GM12878 (cell line): ENCODE data around the gene TSPYL2.
A peak's percentile ranks its signal among the peaks of the same experiment; 100 is the strongest.

Experiments used
- CTCF ChIP-seq, 3 experiments: IDR thresholded peaks in 2 of 3; conservative IDR thresholded peaks in 1 of 3; 2 replicates each; pipeline ENCODE4 v1.5.1; 2011; ENCODE audit warnings: low read depth in 3 of 3, low read length in 3 of 3, mild to moderate bottlenecking in 3 of 3, control low read depth in 2 of 3, moderate library complexity in 2 of 3, inconsistent platforms in 1 of 3, mixed read lengths in 1 of 3; ENCODE audit not compliant: control insufficient read depth in 2 of 3, insufficient read depth in 1 of 3; ENCODE audit errors: extremely low read depth in 1 of 3
- FOXM1 ChIP-seq: IDR thresholded peaks from 2 replicates; pipeline ENCODE4 v1.6.1; 2012; ENCODE audit warnings: low read depth, mild to moderate bottlenecking, inconsistent platforms, low read length, moderate library complexity
- MYC ChIP-seq: IDR thresholded peaks from 2 replicates; pipeline ENCODE4 v1.6.1; 2011; ENCODE audit warnings: mild to moderate bottlenecking, low read length, moderate library complexity, inconsistent platforms; ENCODE audit not compliant: insufficient read depth, insufficient replicate concordance, insufficient read length, severe bottlenecking
- NBN ChIP-seq: fragments of 450-650 bp; IDR thresholded peaks from 2 replicates; pipeline ENCODE4 v1.6.1; 2016
- RAD21 ChIP-seq: IDR thresholded peaks from 2 replicates; pipeline ENCODE4 v1.6.1; 2011; ENCODE audit warnings: mild to moderate bottlenecking, low read depth, low read length, moderate library complexity; ENCODE audit not compliant: insufficient read depth
- SMC3 ChIP-seq: IDR thresholded peaks from 2 replicates; pipeline ENCODE4 v1.6.1; 2011; ENCODE audit warnings: low read length, improper control_type of control experiment, borderline replicate concordance
- SP1 ChIP-seq: IDR thresholded peaks from one replicate; pipeline ENCODE4 v1.6.1; 2011; ENCODE audit warnings: low read depth, low read length
- SUZ12 ChIP-seq: fragments of 200-600 bp; sonication (generic); IDR thresholded peaks from one replicate; pipeline ENCODE4 v1.6.1; 2018; ENCODE audit warnings: antibody characterized with exemption, mild to moderate bottlenecking; ENCODE audit not compliant: unreplicated experiment

- TF ChIP-seq FOXM1: no peak
- peak; percentile 12 to 44 (median 22); a peak in 3 of 6 replicates for TF ChIP-seq CTCF (IDR thresholded peaks at IDR 0.05 in 2 of 3, conservative IDR thresholded peaks at IDR 0.05 in 1 of 3; ENCODE audit: control insufficient read depth in 2 of 3, extremely low read depth in 1 of 3, insufficient read depth in 1 of 3, low read depth in 3 of 3, low read length in 3 of 3)
- TF ChIP-seq SP1: no peak
- no peak for TF ChIP-seq SMC3
- TF ChIP-seq NBN: no peak
- TF ChIP-seq RAD21: no peak
- TF ChIP-seq SUZ12: no peak
- no peak for TF ChIP-seq MYC
Observed at GRCh38 chrX:53077207-53078197, 4.7 kb upstream of the TSPYL2 start.
